NCI-H1930 (cell line): Measurements from ENCODE around the gene PCDHGB2.
"Not testable (repeated sequence)": the region's sequence is repeated elsewhere in the genome, so short reads cannot be mapped to it uniquely, and the experiment has no call there.

Experiments used
- DNase-seq, 2 experiments: peaks; one replicate each; lab custom pipeline; 2025; lab: John Stamatoyannopoulos, UW

The PCDHGB2 gene

DNA sequence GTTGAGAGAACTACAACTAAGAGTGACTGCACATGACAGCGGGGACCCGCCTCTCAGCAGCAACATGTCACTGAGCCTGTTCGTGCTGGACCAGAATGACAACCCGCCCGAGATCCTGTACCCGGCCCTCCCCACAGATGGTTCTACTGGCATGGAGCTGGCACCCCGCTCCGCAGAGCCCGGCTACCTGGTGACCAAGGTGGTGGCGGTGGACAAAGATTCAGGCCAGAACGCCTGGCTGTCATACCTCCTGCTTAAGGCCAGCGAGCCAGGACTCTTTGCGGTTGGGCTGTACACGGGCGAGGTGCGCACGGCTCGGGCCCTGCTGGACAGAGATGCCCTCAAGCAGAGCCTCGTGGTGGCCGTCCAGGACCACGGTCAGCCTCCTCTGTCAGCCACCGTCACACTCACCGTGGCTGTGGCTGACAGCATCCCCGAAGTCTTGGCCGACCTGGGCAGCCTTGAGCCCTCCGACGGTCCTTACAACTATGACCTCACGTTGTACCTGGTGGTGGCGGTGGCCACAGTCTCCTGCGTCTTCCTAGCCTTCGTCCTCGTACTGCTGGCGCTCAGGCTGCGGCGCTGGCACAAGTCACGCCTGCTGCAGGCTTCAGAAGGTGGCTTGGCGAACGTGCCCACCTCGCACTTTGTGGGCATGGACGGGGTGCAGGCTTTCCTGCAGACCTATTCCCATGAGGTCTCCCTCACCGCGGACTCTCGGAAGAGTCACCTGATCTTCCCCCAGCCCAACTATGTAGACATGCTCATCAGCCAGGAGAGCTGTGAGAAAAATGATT lies 24.9 kb downstream of the PCDHGB2 start:
- no peak for DNase-seq

DNA sequence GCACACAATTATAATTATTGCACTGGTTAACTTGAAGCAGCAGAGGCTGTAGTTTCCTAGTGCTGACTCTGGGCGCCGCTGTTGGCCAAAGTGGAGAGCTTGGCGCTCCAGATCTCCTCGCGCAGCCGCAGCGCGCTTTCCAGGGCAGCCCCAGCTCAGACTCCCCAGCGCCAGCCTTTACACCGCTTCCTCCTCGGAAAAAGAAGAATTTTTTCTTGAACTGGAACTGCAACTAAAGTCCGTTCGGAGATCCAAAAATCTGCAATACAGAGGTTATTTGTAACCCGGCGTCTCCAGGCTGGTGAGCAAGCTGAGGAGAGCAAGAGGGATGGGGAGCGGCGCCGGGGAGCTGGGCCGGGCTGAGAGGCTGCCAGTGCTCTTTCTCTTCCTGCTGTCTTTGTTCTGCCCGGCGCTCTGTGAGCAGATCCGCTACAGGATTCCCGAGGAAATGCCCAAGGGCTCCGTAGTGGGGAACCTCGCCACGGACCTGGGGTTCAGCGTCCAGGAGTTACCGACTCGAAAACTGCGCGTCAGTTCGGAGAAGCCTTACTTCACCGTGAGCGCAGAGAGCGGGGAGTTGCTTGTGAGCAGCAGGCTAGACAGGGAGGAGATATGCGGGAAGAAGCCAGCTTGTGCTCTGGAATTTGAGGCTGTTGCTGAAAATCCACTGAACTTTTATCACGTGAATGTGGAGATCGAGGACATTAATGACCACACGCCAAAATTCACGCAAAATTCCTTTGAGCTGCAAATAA lies 27.9 kb downstream of the PCDHGB2 start, which contains the start of gene PCDHGB4:
Gene PCDHGB4 (plus strand): TSS at position 142 of the 755 bp plus-strand sequence. CDS start 187 bp downstream, at position 329.
- DNase-seq = not testable (repeated sequence)

GRCh38 chr5:141388661-141389060 lies 28.9 kb downstream of the PCDHGB2 start:
- no peak for DNase-seq

- no peak for DNase-seq
Measured at GRCh38 chr5:141389153-141390042, 29.6 kb downstream of the PCDHGB2 start.

- no peak for DNase-seq
Measured at GRCh38 chr5:141392429-141393198, 32.8 kb downstream of the PCDHGB2 start, which contains the start of gene PCDHGA8. TSS of gene PCDHGA8 (plus strand) at chr5:141392633. CDS start at chr5:141392814, 181 bp downstream.

- DNase-seq = no peak
Measured at GRCh38 chr5:141393267-141393666, 33.5 kb downstream of the PCDHGB2 start.

DNA sequence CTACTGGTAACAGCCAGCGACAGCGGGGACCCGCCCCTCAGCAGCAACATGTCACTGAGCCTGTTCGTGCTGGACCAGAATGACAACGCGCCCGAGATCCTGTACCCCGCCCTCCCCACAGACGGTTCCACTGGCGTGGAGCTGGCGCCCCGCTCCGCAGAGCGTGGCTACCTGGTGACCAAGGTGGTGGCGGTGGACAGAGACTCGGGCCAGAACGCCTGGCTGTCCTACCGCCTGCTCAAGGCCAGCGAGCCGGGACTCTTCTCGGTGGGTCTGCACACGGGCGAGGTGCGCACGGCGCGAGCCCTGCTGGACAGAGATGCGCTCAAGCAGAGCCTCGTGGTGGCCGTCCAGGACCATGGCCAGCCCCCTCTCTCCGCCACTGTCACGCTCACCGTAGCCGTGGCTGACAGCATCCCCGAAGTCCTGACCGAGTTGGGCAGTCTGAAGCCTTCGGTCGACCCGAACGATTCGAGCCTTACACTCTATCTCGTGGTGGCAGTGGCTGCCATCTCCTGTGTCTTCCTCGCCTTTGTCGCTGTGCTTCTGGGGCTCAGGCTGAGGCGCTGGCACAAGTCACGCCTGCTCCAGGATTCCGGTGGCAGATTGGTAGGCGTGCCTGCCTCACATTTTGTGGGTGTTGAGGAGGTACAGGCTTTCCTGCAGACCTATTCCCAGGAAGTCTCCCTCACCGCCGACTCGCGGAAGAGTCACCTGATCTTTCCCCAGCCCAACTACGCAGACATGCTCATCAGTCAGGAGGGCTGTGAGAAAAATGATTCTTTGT lies 34.8 kb downstream of the PCDHGB2 start:
- DNase-seq = not testable (repeated sequence)

GRCh38 chr5:141397756-141398551 lies 38.2 kb downstream of the PCDHGB2 start, which contains the start of gene PCDHGB5:
TSS of gene PCDHGB5 (plus strand) at chr5:141397947. CDS start at chr5:141398128, 181 bp downstream.
- not testable (repeated sequence) for DNase-seq

DNA sequence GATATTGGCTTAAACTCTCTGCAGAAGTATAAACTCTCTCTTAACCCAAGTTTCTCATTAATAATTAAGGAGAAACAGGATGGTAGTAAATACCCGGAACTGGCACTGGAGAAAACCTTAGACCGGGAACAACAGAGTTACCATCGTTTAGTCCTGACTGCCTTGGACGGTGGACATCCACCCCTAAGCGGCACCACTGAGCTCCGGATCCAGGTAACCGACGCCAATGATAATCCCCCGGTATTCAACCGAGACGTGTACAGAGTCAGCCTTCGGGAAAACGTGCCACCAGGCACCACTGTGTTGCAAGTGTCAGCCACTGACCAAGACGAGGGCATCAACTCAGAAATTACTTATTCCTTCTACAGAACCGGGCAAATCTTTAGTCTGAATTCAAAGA lies 38.8 kb downstream of the PCDHGB2 start:
- DNase-seq = no peak

DNA sequence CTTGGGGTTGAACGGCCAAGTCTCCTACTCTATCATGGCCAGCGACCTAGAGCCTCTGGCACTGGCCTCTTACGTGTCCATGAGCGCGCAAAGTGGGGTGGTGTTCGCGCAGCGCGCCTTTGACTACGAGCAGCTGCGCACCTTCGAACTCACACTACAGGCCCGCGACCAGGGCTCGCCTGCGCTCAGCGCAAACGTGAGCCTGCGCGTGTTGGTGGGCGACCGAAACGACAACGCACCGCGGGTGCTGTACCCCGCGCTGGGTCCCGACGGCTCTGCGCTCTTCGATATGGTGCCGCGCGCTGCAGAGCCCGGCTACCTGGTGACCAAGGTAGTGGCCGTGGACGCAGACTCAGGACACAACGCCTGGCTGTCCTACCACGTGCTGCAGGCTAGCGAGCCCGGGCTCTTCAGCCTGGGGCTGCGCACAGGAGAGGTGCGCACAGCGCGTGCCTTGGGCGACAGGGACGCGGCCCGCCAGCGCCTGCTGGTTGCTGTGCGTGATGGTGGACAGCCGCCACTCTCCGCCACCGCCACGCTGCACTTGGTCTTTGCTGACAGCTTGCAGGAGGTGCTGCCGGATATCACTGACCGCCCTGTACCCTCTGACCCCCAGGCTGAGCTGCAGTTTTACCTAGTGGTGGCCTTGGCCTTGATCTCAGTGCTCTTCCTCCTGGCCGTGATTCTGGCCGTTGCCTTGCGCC lies 39.9 kb downstream of the PCDHGB2 start:
- DNase-seq = no peak

DNA sequence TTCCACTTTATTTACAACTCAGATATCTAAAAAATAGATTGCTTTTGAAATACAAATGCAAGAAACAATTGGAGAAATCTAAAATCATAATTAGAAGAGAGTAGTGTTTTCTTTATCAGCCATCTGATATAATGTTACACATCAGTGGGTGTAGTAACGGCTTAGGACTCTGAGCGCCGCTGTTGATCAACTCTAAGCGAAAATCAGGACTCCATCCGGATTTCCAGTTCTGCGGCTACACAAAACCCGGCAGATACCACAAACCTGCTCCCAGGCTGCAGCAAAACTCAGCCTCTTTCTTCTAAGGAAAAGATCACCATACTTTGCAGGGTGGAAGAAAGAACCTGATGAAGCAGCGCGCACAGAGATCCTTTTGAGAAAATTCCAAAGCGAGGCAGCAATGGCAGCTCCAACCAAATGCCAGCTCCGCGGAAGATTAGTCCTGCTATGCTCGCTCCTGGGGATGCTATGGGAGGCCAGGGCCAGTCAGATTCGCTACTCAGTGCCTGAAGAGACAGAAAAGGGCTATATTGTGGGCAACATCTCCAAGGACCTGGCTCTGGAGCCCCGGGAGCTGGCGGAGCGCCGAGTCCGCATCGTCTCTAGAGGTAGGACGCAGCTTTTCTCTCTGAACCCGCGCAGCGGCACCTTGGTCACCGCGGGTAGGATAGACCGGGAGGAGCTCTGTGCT lies 42.9 kb downstream of the PCDHGB2 start, which contains the start of gene PCDHGA9:
Gene PCDHGA9 (plus strand): TSS at position 226 of the 691 bp plus-strand sequence. CDS start 175 bp downstream, at position 401.
- no peak for DNase-seq

DNA sequence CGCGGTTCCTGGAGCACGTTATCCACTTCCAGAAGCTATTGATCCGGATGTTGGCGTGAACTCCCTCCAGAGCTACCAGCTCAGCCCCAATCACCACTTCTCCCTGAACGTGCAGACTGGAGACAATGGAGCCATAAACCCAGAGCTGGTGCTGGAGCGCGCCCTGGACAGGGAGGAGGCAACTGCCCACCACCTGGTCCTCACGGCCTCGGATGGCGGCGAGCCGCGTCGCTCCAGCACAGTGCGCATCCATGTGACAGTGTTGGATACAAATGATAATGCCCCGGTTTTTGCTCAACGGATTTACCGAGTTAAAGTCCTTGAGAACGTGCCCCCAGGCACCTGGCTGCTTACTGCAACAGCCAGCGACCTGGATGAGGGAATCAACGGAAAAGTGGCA lies 43.6 kb downstream of the PCDHGB2 start:
- DNase-seq = no peak

DNA sequence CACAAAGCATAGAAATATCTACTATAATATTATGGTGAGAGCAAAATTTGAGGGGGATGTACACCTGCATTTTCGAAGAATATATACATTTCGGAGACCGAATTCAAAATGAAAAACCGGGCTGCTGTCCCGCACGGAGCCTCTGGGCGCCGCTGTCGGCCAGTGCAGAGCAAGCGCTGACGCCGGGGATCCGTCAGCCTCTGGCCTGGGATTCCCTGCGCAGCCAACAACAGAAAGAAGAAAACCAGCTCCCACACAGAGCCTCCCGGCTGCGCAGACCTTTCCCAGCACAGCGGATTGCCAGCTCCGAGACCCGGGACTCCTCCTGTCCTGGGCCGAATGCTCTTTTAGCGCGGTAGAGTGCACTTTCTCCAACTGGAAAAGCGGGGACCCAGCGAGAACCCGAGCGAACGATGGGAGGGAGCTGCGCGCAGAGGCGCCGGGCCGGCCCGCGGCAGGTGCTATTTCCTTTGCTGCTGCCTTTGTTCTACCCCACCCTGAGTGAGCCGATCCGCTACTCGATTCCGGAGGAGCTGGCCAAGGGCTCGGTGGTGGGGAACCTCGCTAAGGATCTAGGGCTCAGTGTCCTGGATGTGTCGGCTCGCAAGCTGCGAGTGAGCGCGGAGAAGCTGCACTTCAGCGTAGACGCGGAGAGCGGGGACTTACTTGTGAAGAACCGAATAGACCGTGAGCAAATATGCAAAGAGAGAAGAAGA lies 48.2 kb downstream of the PCDHGB2 start, which contains the start of gene PCDHGB6:
Gene PCDHGB6 (plus strand): TSS at position 232 of the 716 bp plus-strand sequence. CDS start 182 bp downstream, at position 414.
- DNase-seq = not testable (repeated sequence)

DNA sequence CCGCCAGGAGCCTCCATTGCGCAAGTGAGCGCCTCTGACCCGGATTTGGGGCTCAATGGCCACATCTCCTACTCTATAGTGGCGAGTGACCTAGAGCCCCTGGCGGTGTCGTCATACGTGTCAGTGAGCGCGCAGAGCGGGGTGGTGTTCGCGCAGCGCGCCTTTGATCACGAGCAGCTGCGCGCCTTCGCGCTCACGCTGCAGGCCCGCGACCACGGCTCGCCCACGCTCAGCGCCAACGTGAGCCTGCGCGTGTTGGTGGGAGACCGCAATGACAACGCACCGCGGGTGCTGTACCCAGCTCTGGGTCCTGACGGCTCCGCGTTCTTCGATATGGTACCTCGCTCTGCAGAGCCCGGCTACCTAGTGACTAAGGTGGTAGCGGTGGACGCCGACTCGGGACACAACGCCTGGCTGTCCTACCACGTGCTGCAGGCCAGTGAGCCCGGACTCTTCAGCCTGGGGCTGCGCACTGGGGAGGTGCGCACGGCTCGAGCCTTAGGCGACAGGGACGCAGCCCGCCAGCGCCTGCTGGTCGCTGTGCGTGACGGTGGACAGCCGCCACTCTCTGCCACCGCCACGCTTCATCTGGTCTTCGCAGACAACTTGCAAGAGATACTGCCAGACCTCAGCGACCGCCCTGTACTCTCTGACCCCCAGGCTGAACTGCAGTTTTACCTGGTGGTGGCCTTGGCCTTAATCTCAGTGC lies 50.0 kb downstream of the PCDHGB2 start:
- DNase-seq = no peak

GRCh38 chr5:141411575-141411974 lies 51.8 kb downstream of the PCDHGB2 start:
- DNase-seq = no peak
